ENCODE results near the gene BTNL3. TPM values are rescaled to one million over a fixed set of nuclear protein-coding genes. Genes with fewer than 3 reads are reported as not detected.
A peak's percentile ranks its signal among the peaks of the same experiment; 100 is the strongest.

Gene BTNL3
- total and polyA plus RNA-seq, 8 donors, result 0.31 to 10.5 (median 0.60) TPM; not detected in 2

DNA sequence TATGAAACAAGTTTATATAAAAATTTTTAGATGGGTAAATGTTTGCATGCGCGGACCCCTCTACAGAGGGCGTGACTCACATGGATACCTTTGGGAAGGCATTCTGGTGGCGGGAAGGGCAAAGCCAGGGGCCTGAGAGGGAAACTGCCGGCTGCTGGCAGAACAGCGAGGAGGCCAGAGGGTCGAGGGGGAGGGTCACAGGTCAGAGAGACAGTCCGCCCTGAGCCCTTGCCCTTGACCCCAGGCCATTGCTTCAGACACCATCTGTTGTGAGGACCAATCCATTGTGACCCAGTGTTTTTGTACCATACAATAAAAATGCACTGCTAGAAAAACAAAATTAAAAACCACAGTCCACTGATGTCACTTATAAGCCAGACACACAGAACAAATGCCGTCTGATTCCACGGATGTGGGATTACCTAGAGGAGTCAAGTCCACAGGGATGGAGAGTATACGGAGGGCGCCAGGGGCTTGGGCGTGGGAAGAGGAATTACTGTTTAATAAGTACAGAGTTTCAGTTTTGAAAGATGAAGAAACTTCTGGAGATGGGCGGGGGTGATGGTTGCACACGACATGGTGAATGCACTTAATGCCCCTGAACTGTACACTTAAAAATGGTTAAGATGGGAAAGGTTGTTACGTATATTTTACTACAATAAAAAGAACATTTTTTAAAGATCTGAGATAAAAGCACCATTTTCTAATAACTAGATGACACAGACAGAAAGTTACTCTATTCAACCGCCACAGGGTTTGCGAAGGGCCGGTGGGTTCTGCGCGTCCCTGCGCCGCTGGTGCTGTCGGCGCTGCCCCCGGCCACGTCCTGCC, 63.4 kb downstream of the BTNL3 start:
- H3K4me3 ChIP-seq, result peak overlapping the region; percentile 52 to 81 (median 60)
- H3K27ac ChIP-seq, result no peak overlapping the region
- H3K27me3 ChIP-seq, result peaks cover 4 to 97% (median 74%) of the 10 kb centered on the region in 3 donors
- no peak for DNase-seq
- no peaks in the 10 kb centered on the region for H3K9me3 ChIP-seq
- intact Hi-C loops (cut with DNase I; ENCODE audit: low total_unique reads), result no loop called here
- WGBS, 5 donors, result 18 to 27% (median 21%) methylated on average over 23 to 27 of the region's 27 CpGs
- H3K36me3 ChIP-seq, result no peaks in the 10 kb centered on the region
- TF ChIP-seq EP300 (IDR thresholded peaks at IDR 0.05) (no peak), POLR2A (IDR thresholded peaks at IDR 0.05) (no peak), POLR2AphosphoS5 (IDR thresholded peaks at IDR 0.05) (no peak)
- TF ChIP-seq, protein P1, sequence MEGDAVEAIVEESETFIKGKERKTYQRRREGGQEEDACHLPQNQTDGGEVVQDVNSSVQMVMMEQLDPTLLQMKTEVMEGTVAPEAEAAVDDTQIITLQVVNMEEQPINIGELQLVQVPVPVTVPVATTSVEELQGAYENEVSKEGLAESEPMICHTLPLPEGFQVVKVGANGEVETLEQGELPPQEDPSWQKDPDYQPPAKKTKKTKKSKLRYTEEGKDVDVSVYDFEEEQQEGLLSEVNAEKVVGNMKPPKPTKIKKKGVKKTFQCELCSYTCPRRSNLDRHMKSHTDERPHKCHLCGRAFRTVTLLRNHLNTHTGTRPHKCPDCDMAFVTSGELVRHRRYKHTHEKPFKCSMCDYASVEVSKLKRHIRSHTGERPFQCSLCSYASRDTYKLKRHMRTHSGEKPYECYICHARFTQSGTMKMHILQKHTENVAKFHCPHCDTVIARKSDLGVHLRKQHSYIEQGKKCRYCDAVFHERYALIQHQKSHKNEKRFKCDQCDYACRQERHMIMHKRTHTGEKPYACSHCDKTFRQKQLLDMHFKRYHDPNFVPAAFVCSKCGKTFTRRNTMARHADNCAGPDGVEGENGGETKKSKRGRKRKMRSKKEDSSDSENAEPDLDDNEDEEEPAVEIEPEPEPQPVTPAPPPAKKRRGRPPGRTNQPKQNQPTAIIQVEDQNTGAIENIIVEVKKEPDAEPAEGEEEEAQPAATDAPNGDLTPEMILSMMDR (IDR thresholded peaks at IDR 0.05), result no peak
- peaks cover 18 to 27% (median 24%) of the 10 kb centered on the region in 4 donors for H3K4me1 ChIP-seq

DNA sequence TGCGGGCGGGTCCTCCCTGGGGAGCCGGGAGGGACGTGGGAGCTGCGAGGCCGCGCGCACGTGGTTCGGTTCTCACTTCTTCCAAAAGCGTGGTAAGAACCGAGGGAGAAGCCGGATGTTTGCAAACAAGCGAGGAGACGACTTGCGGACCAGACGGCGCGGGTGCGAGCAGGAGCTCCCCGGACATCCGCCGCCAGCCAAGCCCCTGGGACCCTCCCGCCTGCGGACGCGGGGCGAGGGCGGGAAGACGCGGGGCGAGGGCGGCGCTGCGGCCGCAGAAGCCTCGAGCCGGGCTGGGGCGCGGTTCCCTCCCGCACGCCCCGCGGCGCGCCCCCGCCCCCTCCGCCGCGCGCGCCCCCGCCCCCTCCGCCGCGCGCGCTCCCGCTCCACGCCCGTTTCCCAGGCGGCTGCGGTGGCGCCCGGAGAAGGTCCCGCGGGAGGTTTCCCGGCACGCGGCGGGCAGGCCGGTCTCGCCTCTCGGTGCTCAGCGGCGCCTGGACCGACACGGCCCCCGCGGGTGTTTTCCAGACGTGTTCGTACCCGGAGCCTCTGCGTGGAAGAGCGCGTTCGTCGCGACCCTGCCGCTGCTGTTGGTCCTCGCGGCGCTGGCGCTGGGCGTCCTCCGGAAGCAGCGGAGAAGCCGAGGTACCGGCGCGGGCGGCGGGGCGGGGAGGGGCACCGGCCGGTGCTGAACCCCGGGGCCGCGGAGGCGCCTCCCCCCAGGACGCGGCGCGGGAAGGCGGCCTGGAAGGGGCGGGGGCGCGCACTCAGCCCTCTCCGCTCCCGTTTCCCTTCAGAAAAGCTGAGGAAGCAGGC, 64.2 kb downstream of the BTNL3 start:
- Histone ChIP-seq H3K4me3 (peak overlapping the region; percentile 52 to 81 (median 60)), H3K9me3 (no peaks in the 10 kb centered on the region), H3K27ac (peak overlapping the region in 4 of 5 donors; percentile 8 to 50 (median 29)), H3K27me3 (peaks cover 4 to 97% (median 75%) of the 10 kb centered on the region in 3 donors), H3K36me3 (no peaks in the 10 kb centered on the region), H3K4me1 (peaks cover 18 to 27% (median 24%) of the 10 kb centered on the region in 4 donors)
- 0 to 5% (median 2%) methylated on average over 23 to 119 of the region's 120 CpGs for WGBS, 5 donors
- DNase-seq, result peak in 1 of 2 donors; percentile 52
- intact Hi-C loops (cut with DNase I; ENCODE audit: low total_unique reads), result no loop called here
- TF ChIP-seq POLR2AphosphoS5 (IDR thresholded peaks at IDR 0.05) (no peak), POLR2A (IDR thresholded peaks at IDR 0.05) (no peak), EP300 (IDR thresholded peaks at IDR 0.05) (no peak)
- TF ChIP-seq, protein P1 (IDR thresholded peaks at IDR 0.05), result no peak

DNA sequence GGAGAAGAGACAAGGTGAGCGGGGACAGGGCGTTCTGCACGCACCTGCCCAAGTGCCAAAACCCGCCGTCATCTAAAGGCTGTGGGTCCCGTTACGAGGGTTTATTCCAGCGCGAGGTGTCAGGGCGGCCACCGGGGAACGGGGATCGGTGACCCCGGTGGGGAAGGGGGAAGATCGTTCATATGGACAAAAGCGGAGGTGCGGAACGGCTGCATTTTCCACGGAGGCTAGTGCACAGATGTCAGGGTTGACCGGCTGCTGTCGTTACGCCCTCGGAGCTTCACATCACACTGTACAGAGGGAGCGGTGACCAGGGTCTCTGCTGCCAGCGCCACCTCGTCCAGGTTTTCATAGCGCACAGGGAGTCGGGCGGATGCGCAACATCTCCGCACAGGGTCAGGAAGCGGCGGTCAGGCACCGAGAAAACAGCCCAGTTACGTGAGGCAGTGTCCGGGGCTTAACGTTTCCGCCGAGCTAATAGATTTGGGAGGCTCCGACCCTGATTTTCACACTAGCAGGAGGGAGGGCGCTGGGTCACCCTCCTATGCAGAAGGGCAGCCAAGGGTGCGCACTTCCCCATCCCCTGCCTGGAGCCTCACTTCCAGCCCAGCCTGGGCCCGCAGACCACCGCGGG, 65.0 kb downstream of the BTNL3 start:
- H3K27ac ChIP-seq, result peak overlapping the region in 3 of 5 donors; percentile 8 to 50 (median 23)
- WGBS, 5 donors, result 2% methylated on average over 39 to 45 of the region's 45 CpGs
- no peaks in the 10 kb centered on the region for H3K36me3 ChIP-seq
- no peaks in the 10 kb centered on the region for H3K9me3 ChIP-seq
- peaks cover 18 to 27% (median 24%) of the 10 kb centered on the region in 4 donors for H3K4me1 ChIP-seq
- peak in 1 of 2 donors; percentile 32 for DNase-seq
- intact Hi-C loops (cut with DNase I; ENCODE audit: low total_unique reads), result no loop called here
- peaks cover 4 to 98% (median 76%) of the 10 kb centered on the region in 3 donors for H3K27me3 ChIP-seq
- H3K4me3 ChIP-seq, result peak overlapping the region; percentile 52 to 81 (median 60)
- no peak for TF ChIP-seq EP300 (IDR thresholded peaks at IDR 0.05)
- TF ChIP-seq, protein P1 (IDR thresholded peaks at IDR 0.05), result no peak
- TF ChIP-seq POLR2A (IDR thresholded peaks at IDR 0.05), result no peak
- no peak for TF ChIP-seq POLR2AphosphoS5 (IDR thresholded peaks at IDR 0.05)

DNA sequence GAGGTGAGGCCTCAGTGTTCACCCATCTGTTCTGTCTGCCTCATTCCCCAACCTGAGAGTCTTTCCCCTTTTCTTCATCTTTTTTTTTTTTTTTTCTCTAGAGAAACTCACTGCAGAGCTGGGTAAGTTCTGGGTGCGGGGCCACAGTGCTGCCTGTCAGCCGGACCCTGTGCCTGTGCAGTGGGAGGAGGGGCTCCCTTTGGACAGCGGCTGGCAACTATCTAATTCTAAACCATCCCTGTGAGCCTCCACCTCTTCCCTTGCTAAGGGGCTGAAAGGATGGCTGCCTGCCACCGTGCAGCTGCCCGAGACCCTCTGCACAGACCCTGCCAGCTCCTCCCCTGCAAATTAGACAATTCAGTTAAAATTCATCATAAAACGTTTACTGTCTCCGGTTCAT, 65.5 kb downstream of the BTNL3 start:
- no peak for DNase-seq
- Histone ChIP-seq H3K4me1 (peaks cover 18 to 31% (median 28%) of the 10 kb centered on the region in 4 donors), H3K4me3 (peak overlapping the region in 2 of 4 donors; percentile 66 to 81), H3K27me3 (peaks cover 9 to 100% (median 81%) of the 10 kb centered on the region in 3 donors), H3K9me3 (no peaks in the 10 kb centered on the region), H3K36me3 (no peaks in the 10 kb centered on the region), H3K27ac (no peak overlapping the region)
- intact Hi-C loops (cut with DNase I; ENCODE audit: low total_unique reads), result no loop called here
- WGBS, 5 donors, result 18 to 32% (median 21%) methylated on average over 7 of the region's 7 CpGs
- TF ChIP-seq POLR2A (IDR thresholded peaks at IDR 0.05), result no peak
- no peak for TF ChIP-seq EP300 (IDR thresholded peaks at IDR 0.05)
- TF ChIP-seq, protein P1 (IDR thresholded peaks at IDR 0.05), result no peak
- TF ChIP-seq POLR2AphosphoS5 (IDR thresholded peaks at IDR 0.05), result no peak

Data from stomach (tissue), 9 donors.